Upper lobe of left lung (tissue), 6 donors: ENCODE data around the gene BAIAP2L1. TPM values are rescaled to one million over a fixed set of nuclear protein-coding genes. Genes with fewer than 3 reads are reported as not detected.

Source experiments
- ATAC-seq, 2 donors: fragments of 200-7000 bp; cut with Tn5 transposase; one replicate each; pipeline ENCODE4 v1.9.1; 2022; ENCODE audit warnings: mild to moderate bottlenecking in 2 of 2, moderate library complexity in 2 of 2; ENCODE audit not compliant: low FRiP score in 2 of 2
- DNase-seq, 2 donors: peaks; one replicate each; pipeline ENCODE4 v3.0.0-alpha.2; 2019 to 2020
- H3K27ac ChIP-seq, 4 donors: fragments of 200-600 bp; sonication (generic); one replicate each; pipeline ENCODE4 v1.5.1; 2016 to 2019
- H3K27me3 ChIP-seq, 4 donors: fragments of 200-600 bp; sonication (generic); one replicate each; pipeline ENCODE4 v1.5.1; 2017 to 2019
- H3K36me3 ChIP-seq, 4 donors: fragments of 200-600 bp; sonication (generic); one replicate each; pipeline ENCODE4 v1.5.1; 2016 to 2019
- H3K4me1 ChIP-seq, 4 donors: fragments of 200-600 bp; sonication (generic); one replicate each; pipeline ENCODE4 v1.5.1; 2018 to 2019
- H3K4me3 ChIP-seq, 4 donors: fragments of 200-600 bp; sonication (generic); one replicate each; pipeline ENCODE4 v1.5.1; 2017 to 2019; ENCODE audit warnings: mild to moderate bottlenecking in 2 of 4, moderate library complexity in 1 of 4
- H3K9me3 ChIP-seq, 4 donors: fragments of 200-600 bp; sonication (generic); one replicate each; pipeline ENCODE4 v1.5.1; 2018 to 2019
- EP300 ChIP-seq, 4 donors: sonication (generic); formaldehyde crosslinking; IDR thresholded peaks; one replicate each; pipeline ENCODE4 v1.5.1; 2017; ENCODE audit warnings: antibody characterized with exemption in 4 of 4, control low read depth in 2 of 4
- POLR2A ChIP-seq, 4 donors: fragments of 450-650 bp; IDR thresholded peaks; one replicate each; pipeline ENCODE4 v1.5.1; 2016 to 2017; ENCODE audit warnings: antibody characterized with exemption in 4 of 4, mild to moderate bottlenecking in 2 of 4
- POLR2AphosphoS5 ChIP-seq, 2 donors: sonication (generic); formaldehyde crosslinking; IDR thresholded peaks; one replicate each; pipeline ENCODE4 v1.5.1; 2017; ENCODE audit warnings: antibody characterized with exemption in 2 of 2
- WGBS, 2 donors: methylation state at CpG; one replicate each; pipeline ENCODE4 v1.1.5; 2017 to 2018; 5-methylcytosine and 5-hydroxymethylcytosine counted together
- total RNA-seq, 6 donors: library from RNA; depleted of rRNA in 4 of 6; stranded (reverse); fragments of >200 nt in 4 of 6; gene quantifications; one replicate each; pipeline versions ENCODE4 v1.1.0 to v1.2.1, GENCODE V29; 2016 to 2021
- TF ChIP-seq, protein P1 (sequence below), 6 experiments: fragments of 450-650 bp in 4 of 6; fragments of 200-600 bp in 2 of 6; sonication (generic) in 2 of 6; IDR thresholded peaks; one replicate each; pipeline ENCODE4 v1.5.1; 2016 to 2019; ENCODE audit warnings: antibody characterized with exemption in 6 of 6
- donor health status: DM: no; HTN: no; CAD: no; lungs with moderate emphysema.
- donor health status: DM: no; HTN: yes; CAD: no; lungs with severe emphysema.

The BAIAP2L1 gene
- total RNA-seq, 6 donors from 2014 or later, result 20.2 to 35.6 (median 26.6) TPM

GRCh38 chr7:98249106-98249505 lies 151.8 kb downstream of the BAIAP2L1 start:
- WGBS, 2 donors, result 55 to 57% methylated on average over 6 of the region's 6 CpGs
- DNase-seq (no peak), ATAC-seq (no peak)
- Histone ChIP-seq H3K4me3 (no peak overlapping the region), H3K27ac (peak overlapping the region; percentile 79 to 91 (median 89)), H3K4me1 (peaks cover 48 to 80% (median 69%) of the 10 kb centered on the region in 4 donors), H3K27me3 (no peaks in the 10 kb centered on the region), H3K9me3 (no peaks in the 10 kb centered on the region), H3K36me3 (peaks cover 2 to 19% (median 5%) of the 10 kb centered on the region in 4 donors)
- TF ChIP-seq EP300 (IDR thresholded peaks at IDR 0.05) (peak in 1 of 4 donors; percentile 47), POLR2AphosphoS5 (IDR thresholded peaks at IDR 0.05) (peak in 1 of 2 donors; percentile 33), POLR2A (IDR thresholded peaks at IDR 0.05) (no peak)
- TF ChIP-seq, protein P1, sequence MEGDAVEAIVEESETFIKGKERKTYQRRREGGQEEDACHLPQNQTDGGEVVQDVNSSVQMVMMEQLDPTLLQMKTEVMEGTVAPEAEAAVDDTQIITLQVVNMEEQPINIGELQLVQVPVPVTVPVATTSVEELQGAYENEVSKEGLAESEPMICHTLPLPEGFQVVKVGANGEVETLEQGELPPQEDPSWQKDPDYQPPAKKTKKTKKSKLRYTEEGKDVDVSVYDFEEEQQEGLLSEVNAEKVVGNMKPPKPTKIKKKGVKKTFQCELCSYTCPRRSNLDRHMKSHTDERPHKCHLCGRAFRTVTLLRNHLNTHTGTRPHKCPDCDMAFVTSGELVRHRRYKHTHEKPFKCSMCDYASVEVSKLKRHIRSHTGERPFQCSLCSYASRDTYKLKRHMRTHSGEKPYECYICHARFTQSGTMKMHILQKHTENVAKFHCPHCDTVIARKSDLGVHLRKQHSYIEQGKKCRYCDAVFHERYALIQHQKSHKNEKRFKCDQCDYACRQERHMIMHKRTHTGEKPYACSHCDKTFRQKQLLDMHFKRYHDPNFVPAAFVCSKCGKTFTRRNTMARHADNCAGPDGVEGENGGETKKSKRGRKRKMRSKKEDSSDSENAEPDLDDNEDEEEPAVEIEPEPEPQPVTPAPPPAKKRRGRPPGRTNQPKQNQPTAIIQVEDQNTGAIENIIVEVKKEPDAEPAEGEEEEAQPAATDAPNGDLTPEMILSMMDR (IDR thresholded peaks at IDR 0.05), result no peak

DNA sequence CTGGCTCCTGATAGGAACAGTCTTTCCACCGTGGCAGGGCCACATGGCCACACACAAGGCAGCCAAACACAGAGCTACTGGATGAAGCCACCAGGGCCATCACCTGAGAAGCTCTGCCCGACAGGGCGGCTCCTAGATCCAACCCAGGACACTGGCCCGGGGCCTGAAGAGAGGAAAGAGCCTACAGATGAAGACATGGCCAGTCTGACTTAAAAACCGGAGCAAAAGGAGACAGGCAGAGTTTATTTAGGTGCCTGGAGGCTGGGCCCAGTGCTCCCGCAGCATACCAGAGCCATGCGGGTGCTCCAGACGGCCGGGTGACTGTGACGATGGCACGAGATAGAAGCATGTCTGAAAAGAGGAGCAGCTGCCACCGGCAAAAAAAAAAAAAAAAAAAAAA lies 152.7 kb downstream of the BAIAP2L1 start:
- Histone ChIP-seq H3K4me3 (no peak overlapping the region), H3K27me3 (no peaks in the 10 kb centered on the region), H3K4me1 (peaks cover 43 to 74% (median 63%) of the 10 kb centered on the region in 4 donors), H3K36me3 (peaks cover 4 to 27% (median 12%) of the 10 kb centered on the region in 4 donors), H3K27ac (peak overlapping the region; percentile 41 to 91 (median 89)), H3K9me3 (no peaks in the 10 kb centered on the region)
- WGBS, 2 donors, result 89 to 93% methylated on average over 7 to 11 of the region's 12 CpGs
- TF ChIP-seq EP300 (IDR thresholded peaks at IDR 0.05) (no peak), POLR2A (IDR thresholded peaks at IDR 0.05) (no peak)
- DNase-seq, result peak in 1 of 2 donors; percentile 34
- ATAC-seq, result no peak

GRCh38 chr7:98244871-98245270 lies 156.0 kb downstream of the BAIAP2L1 start:
- Histone ChIP-seq H3K4me1 (peaks cover 21 to 49% (median 38%) of the 10 kb centered on the region in 4 donors), H3K27ac (peak overlapping the region in 3 of 4 donors; percentile 19 to 91 (median 66)), H3K36me3 (peaks cover 8 to 47% (median 26%) of the 10 kb centered on the region in 4 donors), H3K9me3 (no peaks in the 10 kb centered on the region), H3K27me3 (no peaks in the 10 kb centered on the region), H3K4me3 (no peak overlapping the region)
- DNase-seq, result peak in 1 of 2 donors; percentile 72
- no peak for ATAC-seq
- TF ChIP-seq EP300 (IDR thresholded peaks at IDR 0.05) (no peak), POLR2A (IDR thresholded peaks at IDR 0.05) (no peak), POLR2AphosphoS5 (IDR thresholded peaks at IDR 0.05) (no peak)
- TF ChIP-seq, protein P1 (IDR thresholded peaks at IDR 0.05), result no peak
- 80 to 95% methylated on average over 3 to 11 of the region's 14 CpGs for WGBS, 2 donors

GRCh38 chr7:98242934-98243333 lies 158.0 kb downstream of the BAIAP2L1 start:
- H3K27ac ChIP-seq, result peak overlapping the region in 1 of 4 donors; percentile 4
- H3K27me3 ChIP-seq, result no peaks in the 10 kb centered on the region
- no peaks in the 10 kb centered on the region for H3K9me3 ChIP-seq
- no peak for TF ChIP-seq POLR2AphosphoS5 (IDR thresholded peaks at IDR 0.05)
- TF ChIP-seq POLR2A (IDR thresholded peaks at IDR 0.05), result no peak
- no peak for TF ChIP-seq EP300 (IDR thresholded peaks at IDR 0.05)
- TF ChIP-seq, protein P1 (IDR thresholded peaks at IDR 0.05), result no peak
- H3K4me3 ChIP-seq, result no peak overlapping the region
- H3K4me1 ChIP-seq, result peaks cover 11 to 30% (median 20%) of the 10 kb centered on the region in 4 donors
- ATAC-seq, result no peak
- DNase-seq, result no peak
- H3K36me3 ChIP-seq, result peaks cover 11 to 66% (median 43%) of the 10 kb centered on the region in 4 donors
- 89 to 96% methylated on average over 4 of the region's 4 CpGs for WGBS, 2 donors

DNA sequence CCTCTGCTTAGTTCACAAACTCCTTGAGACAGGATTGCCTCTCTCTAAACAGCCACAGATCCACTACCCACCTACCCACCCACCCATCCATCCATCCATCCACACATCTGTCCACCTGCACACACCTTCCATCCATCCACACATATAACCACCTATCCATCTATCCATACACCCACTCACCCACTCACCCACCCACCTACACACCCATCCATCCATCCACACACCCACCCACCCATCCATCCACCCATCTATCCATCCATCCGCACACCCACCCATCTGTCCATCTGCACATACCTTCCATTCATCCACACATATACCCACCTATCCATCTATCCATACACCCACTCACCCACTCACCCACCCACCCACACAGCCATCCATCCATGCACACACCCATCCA lies 158.5 kb downstream of the BAIAP2L1 start:
- H3K27ac ChIP-seq, result no peak overlapping the region
- no peaks in the 10 kb centered on the region for H3K9me3 ChIP-seq
- no peak for DNase-seq
- peaks cover 11 to 70% (median 46%) of the 10 kb centered on the region in 4 donors for H3K36me3 ChIP-seq
- ATAC-seq, result no peak
- H3K4me3 ChIP-seq, result no peak overlapping the region
- peaks cover 11 to 24% (median 15%) of the 10 kb centered on the region in 4 donors for H3K4me1 ChIP-seq
- H3K27me3 ChIP-seq, result no peaks in the 10 kb centered on the region
- WGBS, 2 donors, result 90 to 98% methylated on average over 1 of the region's 1 CpG
- TF ChIP-seq POLR2AphosphoS5 (IDR thresholded peaks at IDR 0.05) (no peak), POLR2A (IDR thresholded peaks at IDR 0.05) (no peak), EP300 (IDR thresholded peaks at IDR 0.05) (no peak)
- TF ChIP-seq, protein P1 (IDR thresholded peaks at IDR 0.05), result no peak
